Mesenchymal stem cell (in vitro differentiated cells and primary cell): ENCODE measurements around the gene RCOR1.

Experiments
- DNase-seq: peaks from one replicate; pipeline ENCODE4 v3.0.0-alpha.2; 2013
- H2AFZ ChIP-seq: one replicate; pipeline ENCODE4 v1.6.1; 2013; ENCODE audit warnings: low read depth, mild to moderate bottlenecking, control low read depth, inconsistent platforms, low read length, moderate library complexity
- H2AK5ac ChIP-seq: 2 replicates; pipeline ENCODE4 v1.6.1; 2013; ENCODE audit warnings: low read length, moderate library complexity, mild to moderate bottlenecking, inconsistent platforms; ENCODE audit not compliant: severe bottlenecking
- H2BK120ac ChIP-seq: one replicate; pipeline ENCODE4 v1.6.1; 2013; ENCODE audit warnings: low read depth, mild to moderate bottlenecking, inconsistent platforms, low read length, moderate library complexity
- H2BK12ac ChIP-seq, 2 experiments: one replicate each; pipeline ENCODE4 v1.6.1; 2013; ENCODE audit warnings: inconsistent platforms in 2 of 2, low read length in 2 of 2, mild to moderate bottlenecking in 2 of 2, moderate library complexity in 2 of 2, control low read depth in 1 of 2
- H2BK15ac ChIP-seq: one replicate; pipeline ENCODE4 v1.6.1; 2013; ENCODE audit warnings: mild to moderate bottlenecking, low read depth, inconsistent platforms; ENCODE audit not compliant: poor library complexity, severe bottlenecking
- H2BK5ac ChIP-seq: 2 replicates; pipeline ENCODE4 v1.6.1; 2013; ENCODE audit warnings: low read depth, mild to moderate bottlenecking, low read length, control low read depth, inconsistent platforms; ENCODE audit not compliant: poor library complexity, severe bottlenecking
- H3K14ac ChIP-seq, 2 experiments: one replicate each; pipeline ENCODE4 v1.6.1; 2013; ENCODE audit warnings: inconsistent platforms in 2 of 2, low read length in 2 of 2, control low read depth in 1 of 2, mild to moderate bottlenecking in 1 of 2, moderate library complexity in 1 of 2
- H3K18ac ChIP-seq, 2 experiments: one replicate each; pipeline ENCODE4 v1.6.1; 2013; ENCODE audit warnings: inconsistent platforms in 2 of 2, low read length in 2 of 2, control low read depth in 1 of 2, low read depth in 1 of 2, mild to moderate bottlenecking in 1 of 2
- H3K23ac ChIP-seq, 2 experiments: one replicate each; pipeline ENCODE4 v1.6.1; 2013; ENCODE audit warnings: inconsistent platforms in 2 of 2, low read length in 2 of 2, mild to moderate bottlenecking in 2 of 2, moderate library complexity in 2 of 2, control low read depth in 1 of 2
- H3K27ac ChIP-seq: 2 replicates; pipeline ENCODE4 v1.5.1; 2013; ENCODE audit warnings: mild to moderate bottlenecking, moderate library complexity, low read length, control low read depth, inconsistent platforms; ENCODE audit not compliant: poor library complexity, severe bottlenecking
- H3K27me3 ChIP-seq, 2 experiments: 2 replicates each; pipeline versions ENCODE4 v1.6.1 to v1.7.0; 2013; ENCODE audit warnings: low read length in 2 of 2, mild to moderate bottlenecking in 2 of 2, moderate library complexity in 2 of 2, control low read depth in 1 of 2, inconsistent platforms in 1 of 2; ENCODE audit not compliant: control insufficient read depth in 1 of 2, insufficient read depth in 1 of 2
- H3K36me3 ChIP-seq, 2 experiments: 2 replicates each; pipeline versions ENCODE4 v1.6.1 to v1.7.0; 2013; ENCODE audit warnings: low read length in 2 of 2, control low read depth in 1 of 2, inconsistent platforms in 1 of 2, low read depth in 1 of 2, mild to moderate bottlenecking in 1 of 2; ENCODE audit not compliant: insufficient read depth in 2 of 2, control insufficient read depth in 1 of 2
- H3K4ac ChIP-seq, 2 experiments: one replicate each; pipeline ENCODE4 v1.6.1; 2013; ENCODE audit warnings: inconsistent platforms in 2 of 2, low read length in 2 of 2, mild to moderate bottlenecking in 2 of 2, moderate library complexity in 2 of 2, control low read depth in 1 of 2, low read depth in 1 of 2
- H3K4me1 ChIP-seq: 2 replicates; pipeline ENCODE4 v1.6.1; 2013; ENCODE audit warnings: low read depth, low read length, control low read depth; ENCODE audit not compliant: control insufficient read depth, insufficient read depth
- H3K4me2 ChIP-seq: 2 replicates; pipeline ENCODE4 v1.6.1; 2013; ENCODE audit warnings: low read length, mild to moderate bottlenecking, inconsistent platforms; ENCODE audit not compliant: poor library complexity, severe bottlenecking
- H3K4me3 ChIP-seq, 2 experiments: 2 replicates each; pipeline versions ENCODE4 v1.5.1 to v1.7.0; 2013; ENCODE audit warnings: low read length in 2 of 2, mild to moderate bottlenecking in 2 of 2, control low read depth in 1 of 2, low read depth in 1 of 2; ENCODE audit not compliant: insufficient read depth in 1 of 2
- H3K79me1 ChIP-seq: replicated peaks from 2 replicates; pipeline ENCODE4 v1.6.1; 2013; ENCODE audit warnings: mild to moderate bottlenecking, control low read depth, low read length, inconsistent platforms; ENCODE audit not compliant: poor library complexity, severe bottlenecking
- H3K9ac ChIP-seq: 2 replicates; pipeline ENCODE4 v1.7.0; 2013; ENCODE audit warnings: mild to moderate bottlenecking, low read length, moderate library complexity
- H3K9me3 ChIP-seq: 2 replicates; pipeline ENCODE4 v1.7.0; 2013; ENCODE audit warnings: mild to moderate bottlenecking, low read length; ENCODE audit not compliant: control insufficient read depth
- H4K8ac ChIP-seq: one replicate; pipeline ENCODE4 v1.6.1; 2013; ENCODE audit warnings: inconsistent platforms, mild to moderate bottlenecking, low read length, moderate library complexity
- H4K91ac ChIP-seq: one replicate; pipeline ENCODE4 v1.6.1; 2013; ENCODE audit warnings: mild to moderate bottlenecking, low read length, inconsistent platforms
- WGBS: methylation state at CpG from one replicate; pipeline ENCODE4 v1.1.7; 2013; ENCODE audit warnings: mixed read lengths; 5-methylcytosine and 5-hydroxymethylcytosine counted together

Gene RCOR1

GRCh38 chr14:102668291-102668873 lies 75.9 kb downstream of the RCOR1 start:
- Histone ChIP-seq H3K4ac (no peak overlapping the region), H3K9ac (no peak overlapping the region), H3K4me1 (no peaks in the 10 kb centered on the region), H2AFZ (no peak overlapping the region), H3K36me3 (no peaks in the 10 kb centered on the region), H3K4me3 (no peak overlapping the region), H3K18ac (no peak overlapping the region), H4K8ac (no peak overlapping the region), H2BK5ac (no peak overlapping the region), H2AK5ac (no peak overlapping the region), H2BK120ac (no peak overlapping the region), H3K27ac (no peak overlapping the region), H4K91ac (no peak overlapping the region), H3K9me3 (no peaks in the 10 kb centered on the region), H3K79me1 (peaks cover 19% of the 10 kb centered on the region), H2BK12ac (no peak overlapping the region), H3K23ac (no peak overlapping the region), H3K27me3 (no peaks in the 10 kb centered on the region), H3K14ac (no peak overlapping the region), H3K4me2 (no peak overlapping the region), H2BK15ac (no peak overlapping the region)
- WGBS, result 98% methylated on average over 6 of the region's 9 CpGs
- no peak for DNase-seq

- Histone ChIP-seq H3K4me1 (no peaks in the 10 kb centered on the region), H3K27ac (no peak overlapping the region), H3K4me2 (no peak overlapping the region), H2AFZ (no peak overlapping the region), H3K9ac (no peak overlapping the region), H2AK5ac (no peak overlapping the region), H2BK15ac (no peak overlapping the region), H2BK120ac (no peak overlapping the region), H3K23ac (no peak overlapping the region), H3K9me3 (no peaks in the 10 kb centered on the region), H3K79me1 (peaks cover 18% of the 10 kb centered on the region), H3K14ac (no peak overlapping the region), H3K18ac (no peak overlapping the region), H4K91ac (no peak overlapping the region), H2BK12ac (no peak overlapping the region), H2BK5ac (no peak overlapping the region), H3K27me3 (no peaks in the 10 kb centered on the region), H3K4me3 (no peak overlapping the region), H4K8ac (no peak overlapping the region), H3K36me3 (no peaks in the 10 kb centered on the region), H3K4ac (no peak overlapping the region)
- WGBS, result 98% methylated on average over 3 of the region's 3 CpGs
- DNase-seq, result no peak
Measured at GRCh38 chr14:102671410-102671809, 79.0 kb downstream of the RCOR1 start.

GRCh38 chr14:102672410-102672960 lies 80.0 kb downstream of the RCOR1 start:
- H2BK15ac ChIP-seq, result no peak overlapping the region
- H3K36me3 ChIP-seq, result no peaks in the 10 kb centered on the region
- H2BK5ac ChIP-seq, result no peak overlapping the region
- H3K4me3 ChIP-seq, result no peak overlapping the region
- H3K79me1 ChIP-seq, result peaks cover 12% of the 10 kb centered on the region
- H3K4me2 ChIP-seq, result no peak overlapping the region
- H3K4me1 ChIP-seq, result no peaks in the 10 kb centered on the region
- no peak overlapping the region for H3K4ac ChIP-seq
- no peak overlapping the region for H2AK5ac ChIP-seq
- DNase-seq, result no peak
- H3K9me3 ChIP-seq, result no peaks in the 10 kb centered on the region
- no peak overlapping the region for H3K27ac ChIP-seq
- no peak overlapping the region for H2AFZ ChIP-seq
- no CpG with 5 or more reads among the region's 5 CpGs for WGBS
- no peak overlapping the region for H3K9ac ChIP-seq
- no peak overlapping the region for H2BK12ac ChIP-seq
- H4K8ac ChIP-seq, result no peak overlapping the region
- H2BK120ac ChIP-seq, result no peak overlapping the region
- no peak overlapping the region for H3K14ac ChIP-seq
- H3K18ac ChIP-seq, result no peak overlapping the region
- H3K27me3 ChIP-seq, result no peaks in the 10 kb centered on the region
- H3K23ac ChIP-seq, result no peak overlapping the region
- H4K91ac ChIP-seq, result no peak overlapping the region

DNA sequence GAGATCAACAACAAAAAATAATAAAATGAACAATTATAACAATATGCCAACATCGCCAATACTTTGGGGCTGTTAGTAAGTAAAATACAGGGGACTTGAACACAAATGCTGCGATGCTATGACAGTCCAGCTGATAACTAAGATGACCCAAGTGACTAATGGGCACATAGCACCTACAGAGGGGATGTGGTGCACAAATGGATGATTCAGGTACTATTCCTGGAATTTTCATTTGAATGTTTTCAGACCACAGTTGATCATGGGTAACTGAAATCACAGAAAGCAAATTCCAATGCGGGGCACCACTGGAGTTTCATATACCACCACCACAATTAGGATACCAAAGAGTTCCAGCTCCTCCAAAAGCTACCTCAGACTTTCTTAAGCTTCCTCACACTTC lies 82.9 kb downstream of the RCOR1 start:
- Histone ChIP-seq H3K79me1 (peaks cover 11% of the 10 kb centered on the region), H4K91ac (no peak overlapping the region), H3K4me2 (no peak overlapping the region), H3K27me3 (no peaks in the 10 kb centered on the region), H3K4ac (no peak overlapping the region), H3K4me3 (no peak overlapping the region), H3K23ac (no peak overlapping the region), H2BK5ac (no peak overlapping the region), H3K18ac (no peak overlapping the region), H2AFZ (no peak overlapping the region), H3K14ac (no peak overlapping the region), H3K9me3 (no peaks in the 10 kb centered on the region), H4K8ac (no peak overlapping the region), H2BK12ac (no peak overlapping the region), H2BK15ac (no peak overlapping the region), H3K36me3 (no peaks in the 10 kb centered on the region), H3K27ac (no peak overlapping the region), H3K4me1 (no peaks in the 10 kb centered on the region), H2BK120ac (no peak overlapping the region), H3K9ac (no peak overlapping the region), H2AK5ac (no peak overlapping the region)
- DNase-seq, result no peak
- 97% methylated on average over 3 of the region's 3 CpGs for WGBS
